Mucosa of stomach (tissue), 1 donor: Measurements from ENCODE around the gene PRPF4.

ENCODE experiments used
- H3K27me3 ChIP-seq: one replicate; pipeline ENCODE4 v1.7.0; 2013; ENCODE audit warnings: mild to moderate bottlenecking, low read length; ENCODE audit not compliant: control insufficient read depth, insufficient read depth
- H3K36me3 ChIP-seq: one replicate; pipeline ENCODE4 v1.7.0; 2013; ENCODE audit warnings: low read length; ENCODE audit not compliant: control insufficient read depth, insufficient read depth
- H3K4me1 ChIP-seq: one replicate; pipeline ENCODE4 v1.7.0; 2013; ENCODE audit warnings: mild to moderate bottlenecking, low read length; ENCODE audit not compliant: control insufficient read depth, insufficient read depth
- H3K4me3 ChIP-seq: one replicate; pipeline ENCODE4 v1.7.0; 2013; ENCODE audit warnings: low read length
- H3K9ac ChIP-seq: one replicate; pipeline ENCODE4 v1.7.0; 2013; ENCODE audit warnings: mild to moderate bottlenecking, low read length, moderate library complexity
- H3K9me3 ChIP-seq: one replicate; pipeline ENCODE4 v1.7.0; 2013; ENCODE audit warnings: mild to moderate bottlenecking, low read length, moderate library complexity; ENCODE audit not compliant: control insufficient read depth
- donor health status: Pancreatic carcinoma.

Gene PRPF4

DNA sequence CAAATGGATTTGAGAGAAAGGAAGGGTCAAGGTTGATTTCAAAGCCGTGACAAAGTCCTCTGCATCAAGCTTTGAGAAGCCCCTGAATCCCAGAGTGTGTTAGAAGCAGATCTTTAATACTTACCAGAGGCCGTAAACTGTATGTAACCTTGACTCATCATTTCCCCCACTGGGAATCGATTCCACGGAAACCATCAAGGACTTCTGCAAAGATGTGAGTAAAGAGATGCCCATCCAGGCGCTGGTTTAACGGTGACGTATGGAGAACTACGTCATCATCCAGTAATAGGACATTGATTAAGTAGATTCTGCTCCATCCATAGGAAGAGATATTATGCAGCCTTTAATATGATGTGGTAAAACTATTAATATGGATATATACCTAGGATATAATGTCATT, 26.1 kb downstream of the PRPF4 start:
- no peaks in the 10 kb centered on the region for H3K27me3 ChIP-seq
- no peak overlapping the region for H3K4me3 ChIP-seq
- H3K9ac ChIP-seq: no peak overlapping the region
- H3K36me3 ChIP-seq: no peaks in the 10 kb centered on the region
- H3K4me1 ChIP-seq: peaks cover 28% of the 10 kb centered on the region
- H3K9me3 ChIP-seq: no peaks in the 10 kb centered on the region

DNA sequence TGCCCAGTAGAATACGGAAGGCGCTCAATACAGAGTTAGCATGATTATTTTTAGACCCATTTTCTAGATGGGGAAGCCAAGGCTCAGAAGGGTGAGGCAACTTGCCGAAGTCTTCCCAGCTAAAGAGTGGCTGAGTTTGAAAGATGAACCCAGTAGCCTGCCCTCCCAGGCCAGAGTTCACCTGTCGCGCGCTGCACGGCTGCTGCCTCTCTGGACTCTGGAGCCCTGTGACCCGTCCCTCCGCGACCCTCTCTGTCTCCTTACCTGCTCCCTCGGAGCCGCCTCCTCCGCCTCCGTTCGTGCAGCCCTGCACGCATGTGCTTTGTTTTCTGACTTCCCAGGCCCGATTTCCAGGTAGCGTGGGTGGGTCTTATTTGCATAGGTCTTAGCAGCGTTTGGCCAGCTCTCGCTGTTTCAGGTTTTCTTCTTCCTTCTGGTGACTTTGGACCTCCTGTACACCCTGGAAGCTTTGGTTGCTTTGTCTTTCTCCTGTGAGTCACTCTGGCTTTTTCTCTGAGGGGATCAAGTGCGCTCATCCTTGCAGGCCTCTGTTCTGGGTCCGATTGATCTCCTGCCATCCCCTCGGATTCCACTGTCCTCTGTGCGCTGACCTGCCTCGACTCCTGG, 27.4 kb downstream of the PRPF4 start, which contains the start of gene RNF183:
TSS of gene RNF183 (minus strand) at position 585 of the 627 bp plus-strand sequence. CDS start 5,192 bp downstream, outside the sequence.
- Histone ChIP-seq H3K9ac (peak within 1 kb of the TSS; percentile 31), H3K4me1 (peaks cover 28% of the 10 kb centered on the region), H3K4me3 (no peak within 1 kb of the TSS), H3K27me3 (no peaks in the 10 kb centered on the region), H3K9me3 (no peaks in the 10 kb centered on the region), H3K36me3 (no peaks in the 10 kb centered on the region)

DNA sequence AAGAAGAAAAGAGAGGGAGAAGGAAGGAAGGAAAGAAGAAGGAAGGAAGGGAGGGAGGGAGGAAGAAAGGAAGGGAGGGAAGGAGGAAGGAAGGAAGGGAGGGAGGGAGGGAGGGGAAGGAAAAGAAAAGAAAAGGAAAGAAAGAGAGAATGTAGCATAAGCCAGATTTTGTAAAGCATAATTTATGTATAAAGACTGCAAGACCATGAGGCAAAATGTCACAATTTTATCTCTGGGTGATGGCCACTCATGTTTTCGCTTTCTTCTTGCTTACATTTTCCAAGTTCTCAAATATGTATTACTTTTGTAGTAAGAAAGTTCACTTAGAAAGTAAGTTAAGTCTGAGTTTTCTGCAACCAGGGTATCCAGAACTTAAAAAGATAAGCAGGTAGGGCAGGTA, 31.1 kb downstream of the PRPF4 start:
- Histone ChIP-seq H3K36me3 (no peaks in the 10 kb centered on the region), H3K4me1 (peaks cover 15% of the 10 kb centered on the region), H3K9ac (no peak overlapping the region), H3K4me3 (no peak overlapping the region), H3K9me3 (no peaks in the 10 kb centered on the region), H3K27me3 (no peaks in the 10 kb centered on the region)

DNA sequence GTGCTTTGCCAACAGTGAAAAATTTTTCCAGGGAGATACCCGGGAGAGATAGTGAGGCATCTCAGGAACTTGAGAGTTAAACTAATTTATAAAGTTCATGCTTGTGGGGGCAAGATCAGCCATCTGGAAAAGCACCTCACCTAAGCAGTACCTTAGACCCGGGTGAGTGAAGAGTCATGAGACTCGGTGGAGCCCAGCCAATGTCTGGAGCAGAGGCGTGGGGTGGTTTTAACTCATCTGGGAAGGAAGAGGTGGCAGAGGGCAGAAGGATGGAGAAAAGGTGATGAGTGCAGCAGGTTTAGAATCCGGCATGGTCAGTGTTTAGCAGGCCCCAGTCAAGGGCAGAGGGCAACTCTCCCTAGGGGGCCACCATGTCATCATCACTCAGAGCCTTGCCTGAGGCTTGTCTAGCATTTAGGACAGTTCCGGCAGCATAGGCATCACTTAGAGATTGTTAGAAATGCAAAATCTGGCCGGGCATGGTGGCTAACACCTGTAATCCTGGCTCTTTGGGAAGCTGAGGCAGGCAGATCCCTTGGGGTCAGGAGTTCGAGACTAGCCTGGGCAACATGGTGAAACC, 32.0 kb downstream of the PRPF4 start:
- Histone ChIP-seq H3K36me3 (no peaks in the 10 kb centered on the region), H3K9ac (no peak overlapping the region), H3K4me3 (no peak overlapping the region), H3K9me3 (no peaks in the 10 kb centered on the region), H3K27me3 (no peaks in the 10 kb centered on the region), H3K4me1 (peaks cover 10% of the 10 kb centered on the region)

DNA sequence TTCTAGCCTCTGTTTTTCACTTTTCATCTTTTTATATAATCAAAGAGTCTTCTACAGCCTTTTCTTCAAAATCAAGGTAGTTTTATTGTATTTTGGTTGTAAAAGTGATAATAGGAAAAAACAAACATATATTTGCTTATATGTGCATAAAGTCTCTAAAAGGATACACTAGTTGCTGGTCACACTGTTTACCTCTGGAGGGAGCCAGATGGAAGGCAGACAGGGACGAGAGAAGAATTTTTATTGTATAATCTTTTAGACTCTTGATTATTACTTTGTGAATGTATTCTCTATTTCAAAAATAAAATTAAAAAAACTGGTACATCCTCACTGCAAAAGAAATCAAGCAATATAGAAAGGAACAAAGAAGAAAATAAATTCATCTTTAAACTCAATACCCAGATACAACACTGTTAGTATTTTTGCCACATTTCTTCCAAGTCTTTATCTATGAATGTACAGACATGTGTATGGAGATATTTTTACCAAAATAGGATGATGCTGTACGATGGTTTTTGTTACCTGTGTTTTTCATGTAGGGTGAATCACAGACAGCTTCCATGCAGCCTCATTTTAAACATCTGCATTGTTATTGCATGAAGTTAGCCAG, 33.9 kb downstream of the PRPF4 start:
- H3K9ac ChIP-seq: no peak overlapping the region
- no peaks in the 10 kb centered on the region for H3K36me3 ChIP-seq
- no peak overlapping the region for H3K4me3 ChIP-seq
- no peaks in the 10 kb centered on the region for H3K27me3 ChIP-seq
- no peaks in the 10 kb centered on the region for H3K9me3 ChIP-seq
- no peaks in the 10 kb centered on the region for H3K4me1 ChIP-seq

DNA sequence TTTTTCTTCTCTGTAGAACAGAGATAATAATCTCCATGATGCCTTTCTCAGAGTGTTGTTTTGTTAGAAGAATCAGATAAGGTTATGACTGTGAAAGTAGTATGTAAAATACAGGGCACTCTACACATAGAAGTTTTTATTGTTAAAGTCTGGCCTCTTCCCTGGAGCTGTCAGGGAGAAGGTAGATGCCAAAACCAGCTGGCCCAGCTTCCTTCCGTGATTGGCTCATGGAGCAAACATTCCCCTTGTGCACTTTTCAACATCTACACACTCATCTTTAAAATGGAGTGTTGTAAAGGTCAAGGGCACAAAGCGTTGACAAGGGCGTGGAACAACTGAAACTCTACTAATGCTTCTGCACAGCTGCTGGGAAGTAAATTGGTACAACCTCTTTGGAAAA, 35.1 kb downstream of the PRPF4 start:
- Histone ChIP-seq H3K4me1 (no peaks in the 10 kb centered on the region), H3K4me3 (no peak overlapping the region), H3K9ac (no peak overlapping the region), H3K27me3 (no peaks in the 10 kb centered on the region), H3K9me3 (no peaks in the 10 kb centered on the region), H3K36me3 (no peaks in the 10 kb centered on the region)

DNA sequence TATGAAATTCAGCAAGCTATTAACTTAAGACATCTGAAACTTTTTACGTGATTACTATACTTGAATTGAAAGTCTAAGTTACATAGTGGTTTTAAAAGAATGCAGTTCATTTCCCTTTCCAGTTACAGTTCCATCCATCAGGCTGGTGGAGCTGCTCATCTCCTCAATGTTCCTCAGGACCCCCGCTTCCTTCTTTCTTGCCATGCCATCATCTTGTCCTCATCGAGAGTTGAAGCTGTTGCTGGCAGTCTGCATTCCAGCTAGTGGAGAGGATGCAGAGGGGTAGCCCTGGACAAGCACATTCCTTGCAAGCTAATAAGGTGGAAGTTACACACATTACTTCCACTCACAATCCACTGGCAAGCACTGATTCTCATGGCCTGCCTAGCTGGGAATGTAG, 36.5 kb downstream of the PRPF4 start:
- Histone ChIP-seq H3K27me3 (no peaks in the 10 kb centered on the region), H3K4me1 (no peaks in the 10 kb centered on the region), H3K9ac (no peak overlapping the region), H3K4me3 (no peak overlapping the region), H3K9me3 (no peaks in the 10 kb centered on the region), H3K36me3 (no peaks in the 10 kb centered on the region)

DNA sequence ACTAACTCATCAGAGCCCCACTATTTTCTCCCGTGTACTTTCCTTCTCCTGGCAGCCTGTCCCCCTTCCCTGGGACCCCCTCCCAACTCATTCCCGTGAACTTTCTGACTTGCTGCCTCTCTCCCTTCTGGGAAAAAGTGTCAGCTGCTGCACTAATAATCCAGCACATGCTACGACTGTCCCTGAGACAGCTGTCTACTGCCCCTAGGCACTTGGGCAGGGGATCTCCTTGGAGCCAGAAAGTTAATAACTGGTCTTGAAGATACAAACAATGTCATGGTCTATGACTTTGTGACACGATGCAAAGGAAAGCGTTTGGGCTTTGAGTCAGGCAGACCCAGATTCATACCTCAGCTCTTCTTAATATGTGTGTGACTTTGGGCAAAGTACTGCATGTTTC, 37.8 kb downstream of the PRPF4 start:
- Histone ChIP-seq H3K4me1 (no peaks in the 10 kb centered on the region), H3K36me3 (no peaks in the 10 kb centered on the region), H3K9me3 (no peaks in the 10 kb centered on the region), H3K27me3 (no peaks in the 10 kb centered on the region), H3K4me3 (no peak overlapping the region), H3K9ac (no peak overlapping the region)

DNA sequence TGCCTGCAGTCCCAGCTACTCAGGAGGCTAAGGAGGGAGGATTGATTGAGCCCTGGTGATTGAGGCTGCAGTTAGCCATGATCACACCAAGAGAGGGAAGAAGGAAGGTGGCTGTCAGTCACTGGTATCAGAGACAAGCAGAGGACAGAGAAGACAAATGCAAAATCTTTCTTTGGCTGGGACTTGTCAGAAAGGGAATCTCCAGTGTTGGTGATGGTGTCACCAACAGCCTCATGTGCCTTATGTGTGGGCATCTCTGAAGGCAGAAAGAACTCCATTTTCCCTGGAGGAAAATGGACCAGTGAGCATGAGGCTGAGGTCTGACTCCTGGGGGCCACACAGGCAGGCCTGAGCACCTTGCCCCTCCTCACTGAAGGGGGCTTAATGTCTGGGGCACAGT, 39.8 kb downstream of the PRPF4 start:
- H3K9me3 ChIP-seq: no peaks in the 10 kb centered on the region
- H3K4me3 ChIP-seq: no peak overlapping the region
- no peaks in the 10 kb centered on the region for H3K4me1 ChIP-seq
- no peaks in the 10 kb centered on the region for H3K36me3 ChIP-seq
- H3K9ac ChIP-seq: no peak overlapping the region
- no peaks in the 10 kb centered on the region for H3K27me3 ChIP-seq

DNA sequence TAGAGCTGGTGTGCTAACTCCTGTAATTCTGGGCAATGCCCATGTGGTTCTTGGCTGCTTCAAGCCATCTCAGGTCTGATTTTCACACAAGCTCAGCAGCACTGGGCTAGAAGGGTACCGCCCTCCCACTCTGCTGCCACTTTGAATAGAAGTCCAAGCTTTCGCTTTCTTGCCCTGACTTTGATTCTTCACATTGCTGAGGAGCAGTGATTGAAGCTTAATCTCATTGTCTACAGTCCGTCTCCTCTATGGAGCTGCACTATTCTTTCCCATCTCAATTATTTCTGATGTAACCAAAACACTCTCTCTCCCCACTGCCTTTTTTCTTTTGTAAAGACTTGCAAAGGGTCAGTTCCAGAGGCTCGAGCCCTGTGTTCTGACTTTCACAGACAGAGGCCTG, 40.6 kb downstream of the PRPF4 start:
- Histone ChIP-seq H3K9ac (no peak overlapping the region), H3K27me3 (no peaks in the 10 kb centered on the region), H3K4me3 (no peak overlapping the region), H3K4me1 (no peaks in the 10 kb centered on the region), H3K9me3 (no peaks in the 10 kb centered on the region), H3K36me3 (no peaks in the 10 kb centered on the region)

DNA sequence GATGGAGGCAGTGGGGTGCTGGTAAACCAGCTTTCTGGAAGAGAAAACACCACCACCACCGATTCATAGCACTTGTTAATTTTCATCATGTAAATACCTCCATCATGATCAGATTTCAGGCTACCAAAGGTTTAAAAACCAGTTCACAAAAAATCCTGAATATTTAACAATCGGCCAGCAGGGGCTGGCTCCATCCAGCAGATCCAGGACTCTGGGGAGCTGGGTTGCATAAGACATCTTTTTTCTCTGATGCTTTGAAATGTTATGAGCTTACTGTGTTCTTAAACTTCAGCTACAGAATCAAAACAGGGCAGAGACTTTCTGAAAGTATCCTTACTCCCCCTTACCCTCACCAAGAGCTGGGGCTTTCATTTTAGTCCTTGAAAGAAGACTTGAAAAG, 42.3 kb downstream of the PRPF4 start:
- no peaks in the 10 kb centered on the region for H3K27me3 ChIP-seq
- no peak overlapping the region for H3K9ac ChIP-seq
- H3K4me1 ChIP-seq: no peaks in the 10 kb centered on the region
- no peak overlapping the region for H3K4me3 ChIP-seq
- no peaks in the 10 kb centered on the region for H3K36me3 ChIP-seq
- no peaks in the 10 kb centered on the region for H3K9me3 ChIP-seq

DNA sequence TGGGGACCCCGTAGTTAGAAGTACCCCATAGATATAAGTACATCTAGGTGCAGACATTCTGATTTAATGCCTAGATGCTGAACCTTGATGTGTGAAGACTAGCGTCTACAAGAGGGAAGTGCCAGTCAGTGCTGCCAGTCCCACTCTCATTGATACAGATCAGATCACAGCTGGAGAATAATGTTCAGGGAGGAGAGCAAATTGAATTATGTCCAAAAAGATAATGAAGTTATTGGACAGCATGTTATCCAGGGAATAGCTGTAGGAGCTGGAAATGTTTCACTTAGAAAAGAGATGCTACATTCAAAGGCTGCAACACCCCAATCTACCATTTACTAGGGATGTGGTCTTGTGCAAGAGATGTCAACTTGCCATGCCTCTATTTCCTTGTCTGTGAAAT, 43.6 kb downstream of the PRPF4 start:
- Histone ChIP-seq H3K9ac (no peak overlapping the region), H3K36me3 (no peaks in the 10 kb centered on the region), H3K27me3 (no peaks in the 10 kb centered on the region), H3K9me3 (no peaks in the 10 kb centered on the region), H3K4me3 (no peak overlapping the region), H3K4me1 (no peaks in the 10 kb centered on the region)
